HepG2 (cell line): ENCODE results near the gene ACSM5. TPM values are rescaled to one million over a fixed set of nuclear protein-coding genes. Genes with fewer than 3 reads are reported as not detected.

ENCODE experiments used
- HBP1 ChIP-seq: IDR thresholded peaks from 2 replicates; pipeline ENCODE4 v1.6.1; 2016; ENCODE audit warnings: low read depth, control low read depth
- KAT8 ChIP-seq: IDR thresholded peaks from 2 replicates; pipeline ENCODE4 v1.6.1; 2016; ENCODE audit warnings: missing genetic modification reagents, missing compliant biosample characterization
- KDM3A ChIP-seq: IDR thresholded peaks from 2 replicates; pipeline ENCODE4 v1.6.1; 2018; ENCODE audit warnings: low read depth, missing compliant biosample characterization
- MBD4 ChIP-seq: IDR thresholded peaks from 2 replicates; pipeline ENCODE4 v1.6.1; 2012; ENCODE audit warnings: low read length, inconsistent platforms, borderline replicate concordance
- MBNL3 ChIP-seq: fragments of 250-450 bp; sonication (Bioruptor Pico); conservative IDR thresholded peaks from 2 replicates; pipeline ENCODE4 v1.8.0; 2022; ENCODE audit warnings: mild to moderate bottlenecking, inconsistent platforms
- MEIS2 ChIP-seq: sonication (generic); formaldehyde crosslinking; IDR thresholded peaks from 2 replicates; pipeline ENCODE4 v1.9.0; 2021; ENCODE audit warnings: mild to moderate bottlenecking, missing genetic modification reagents
- MIXL1 ChIP-seq: IDR thresholded peaks from 2 replicates; pipeline ENCODE4 v1.6.1; 2016
- NFE2 ChIP-seq: sonication (generic); formaldehyde crosslinking; IDR thresholded peaks from 2 replicates; pipeline ENCODE4 v1.4.0; 2020; ENCODE audit warnings: missing genetic modification reagents
- POLR2A ChIP-seq, 2 experiments: IDR thresholded peaks; 2 replicates each; pipeline ENCODE4 v1.6.1; 2011; ENCODE audit warnings: low read depth in 2 of 2, low read length in 2 of 2, mild to moderate bottlenecking in 1 of 2, moderate library complexity in 1 of 2; ENCODE audit not compliant: insufficient read depth in 1 of 2
- SRF ChIP-seq: IDR thresholded peaks from 2 replicates; pipeline ENCODE4 v1.6.1; 2011; ENCODE audit warnings: mild to moderate bottlenecking, low read depth, low read length, moderate library complexity
- ZFP41 ChIP-seq: sonication (generic); formaldehyde crosslinking; IDR thresholded peaks from 2 replicates; pipeline ENCODE4 v1.4.0; 2020; ENCODE audit warnings: mild to moderate bottlenecking, missing genetic modification reagents, borderline replicate concordance
- ZFX ChIP-seq: sonication (generic); formaldehyde crosslinking; IDR thresholded peaks from 2 replicates; pipeline ENCODE4 v1.4.0; 2020; ENCODE audit warnings: mild to moderate bottlenecking, low read depth, missing genetic modification reagents, moderate library complexity
- ZNF281 ChIP-seq: sonication (generic); formaldehyde crosslinking; IDR thresholded peaks from 2 replicates; pipeline ENCODE4 v1.4.0; 2020; ENCODE audit warnings: missing genetic modification reagents, borderline replicate concordance
- ZNF329 ChIP-seq: sonication (generic); formaldehyde crosslinking; IDR thresholded peaks from 2 replicates; pipeline ENCODE4 v1.9.0; 2021; ENCODE audit warnings: low read depth, mild to moderate bottlenecking, missing genetic modification reagents
- ZNF362 ChIP-seq: sonication (generic); formaldehyde crosslinking; IDR thresholded peaks from 2 replicates; pipeline ENCODE4 v1.4.0; 2020; ENCODE audit warnings: missing genetic modification reagents, mild to moderate bottlenecking, borderline replicate concordance
- ZNF501 ChIP-seq: sonication (generic); formaldehyde crosslinking; IDR thresholded peaks from 2 replicates; pipeline ENCODE4 v1.5.1; 2020; ENCODE audit warnings: mild to moderate bottlenecking, moderate library complexity, missing genetic modification reagents
- polyA plus RNA-seq, 8 experiments: library from polyadenylated mRNA; depleted of rRNA in 3 of 8; stranded (reverse) in 7 of 8; unstranded in 1 of 8; fragments of >200 nt; fragmentation: Illumina TruSeq in 4 of 8; extraction: Trizol in 4 of 8; gene quantifications; 2 replicates each; pipeline versions ENCODE4 v1.2.1 to v1.2.3, GENCODE V29; 2011 to 2016; ENCODE audit warnings: low read depth in 4 of 8, missing spikeins in 1 of 8, mixed read lengths in 1 of 8; ENCODE audit not compliant: insufficient read depth in 1 of 8
- total RNA-seq, 5 experiments: library from RNA; depleted of rRNA; stranded (reverse); fragments of >200 nt; fragmentation: Illumina TruSeq; extraction: Trizol; gene quantifications; 2 replicates each; pipeline ENCODE4 v1.2.3, GENCODE V29; 2016; ENCODE audit warnings: low read depth in 1 of 5
- TF ChIP-seq, protein P1 (sequence below): sonication (generic); formaldehyde crosslinking; IDR thresholded peaks from 2 replicates; pipeline ENCODE4 v1.8.1; 2022; ENCODE audit warnings: mild to moderate bottlenecking, missing genetic modification reagents
- TF ChIP-seq, protein P2 (sequence below): sonication (generic); formaldehyde crosslinking; IDR thresholded peaks from 2 replicates; pipeline ENCODE4 v1.4.0; 2020; ENCODE audit warnings: missing genetic modification reagents, mild to moderate bottlenecking, borderline replicate concordance

ACSM5 gene
- total and polyA plus RNA-seq, 2 of the 13 experiments (the other 11 are each of a cell fraction or from before 2014, with no cell fraction given) = 9.1 to 15.0 TPM

- TF ChIP-seq NFE2 (CRISPR knock-in tag) (no peak), MBNL3 (CRISPR knock-in tag) (no peak), ZNF362 (no peak), ZFX (peak; percentile 65), ZNF329 (0 out of 2 replicates have a peak, but pooled peaks have one; percentile 41), KDM3A (peak; percentile 53; the same call in 1 of the 2 replicates), HBP1 (CRISPR knock-in tag) (no peak; the same call in 1 of the 2 replicates), POLR2A (IDR thresholded peaks at IDR 0.05; ENCODE audit: insufficient read depth in 1 of 2, low read depth in 2 of 2, low read length in 2 of 2) (peak; percentile 28 to 68; a peak in 3 of 4 replicates), MIXL1 (CRISPR knock-in tag) (peak; percentile 63; the same call in 1 of the 2 replicates), SRF (no peak), KAT8 (CRISPR knock-in tag) (peak; percentile 46; the same call in 1 of the 2 replicates), ZNF281 (peak; percentile 49; the same call in 1 of the 2 replicates), MBD4 (no peak), ZFP41 (CRISPR knock-in tag) (no peak), ZNF501 (CRISPR knock-in tag) (peak; percentile 71; the same call in 1 of the 2 replicates), MEIS2 (CRISPR knock-in tag) (no peak)
- TF ChIP-seq, protein P1, sequence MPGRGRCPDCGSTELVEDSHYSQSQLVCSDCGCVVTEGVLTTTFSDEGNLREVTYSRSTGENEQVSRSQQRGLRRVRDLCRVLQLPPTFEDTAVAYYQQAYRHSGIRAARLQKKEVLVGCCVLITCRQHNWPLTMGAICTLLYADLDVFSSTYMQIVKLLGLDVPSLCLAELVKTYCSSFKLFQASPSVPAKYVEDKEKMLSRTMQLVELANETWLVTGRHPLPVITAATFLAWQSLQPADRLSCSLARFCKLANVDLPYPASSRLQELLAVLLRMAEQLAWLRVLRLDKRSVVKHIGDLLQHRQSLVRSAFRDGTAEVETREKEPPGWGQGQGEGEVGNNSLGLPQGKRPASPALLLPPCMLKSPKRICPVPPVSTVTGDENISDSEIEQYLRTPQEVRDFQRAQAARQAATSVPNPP (CRISPR knock-in tag) = no peak
- TF ChIP-seq, protein P2, sequence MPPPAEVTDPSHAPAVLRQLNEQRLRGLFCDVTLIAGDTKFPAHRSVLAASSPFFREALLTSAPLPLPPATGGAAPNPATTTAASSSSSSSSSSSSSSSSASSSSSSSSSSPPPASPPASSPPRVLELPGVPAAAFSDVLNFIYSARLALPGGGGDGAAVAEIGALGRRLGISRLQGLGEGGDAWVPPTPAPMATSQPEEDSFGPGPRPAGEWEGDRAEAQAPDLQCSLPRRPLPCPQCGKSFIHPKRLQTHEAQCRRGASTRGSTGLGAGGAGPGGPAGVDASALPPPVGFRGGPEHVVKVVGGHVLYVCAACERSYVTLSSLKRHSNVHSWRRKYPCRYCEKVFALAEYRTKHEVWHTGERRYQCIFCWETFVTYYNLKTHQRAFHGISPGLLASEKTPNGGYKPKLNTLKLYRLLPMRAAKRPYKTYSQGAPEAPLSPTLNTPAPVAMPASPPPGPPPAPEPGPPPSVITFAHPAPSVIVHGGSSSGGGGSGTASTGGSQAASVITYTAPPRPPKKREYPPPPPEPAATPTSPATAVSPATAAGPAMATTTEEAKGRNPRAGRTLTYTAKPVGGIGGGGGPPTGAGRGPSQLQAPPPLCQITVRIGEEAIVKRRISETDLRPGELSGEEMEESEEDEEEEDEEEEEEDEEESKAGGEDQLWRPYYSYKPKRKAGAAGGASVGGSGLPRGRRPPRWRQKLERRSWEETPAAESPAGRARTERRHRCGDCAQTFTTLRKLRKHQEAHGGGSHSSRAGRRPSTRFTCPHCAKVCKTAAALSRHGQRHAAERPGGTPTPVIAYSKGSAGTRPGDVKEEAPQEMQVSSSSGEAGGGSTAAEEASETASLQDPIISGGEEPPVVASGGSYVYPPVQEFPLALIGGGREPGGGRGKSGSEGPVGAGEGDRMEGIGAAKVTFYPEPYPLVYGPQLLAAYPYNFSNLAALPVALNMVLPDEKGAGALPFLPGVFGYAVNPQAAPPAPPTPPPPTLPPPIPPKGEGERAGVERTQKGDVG = peak; percentile 43; the same call in 1 of the 2 replicates
Observed at GRCh38 chr16:20401475-20402016, 7.8 kb upstream of the ACSM5 start (continued).
